HG02943 (cell line): ENCODE results near the gene BCAR1.
"Not testable (repeated sequence)": the region's sequence is repeated elsewhere in the genome, so short reads cannot be mapped to it uniquely, and the experiment has no call there.

Experiments
- ATAC-seq: cut with Tn5 transposase; IDR thresholded peaks from one replicate; pipeline ENCODE4 v1.9.1; 2021; ENCODE audit warnings: mild to moderate bottlenecking, low read depth, moderate library complexity; ENCODE audit not compliant: unreplicated experiment

Gene BCAR1

GRCh38 chr16:75272629-75273028 is 21.2 kb upstream of the BCAR1 start:
- ATAC-seq: not testable (repeated sequence)

GRCh38 chr16:75272097-75272551 is 20.7 kb upstream of the BCAR1 start:
- no peak for ATAC-seq

GRCh38 chr16:75271441-75272096 is 20.1 kb upstream of the BCAR1 start:
- ATAC-seq: no peak

- ATAC-seq: not testable (repeated sequence)
Observed at GRCh38 chr16:75269358-75269757, 17.9 kb upstream of the BCAR1 start.

GRCh38 chr16:75267631-75268264 is 16.3 kb upstream of the BCAR1 start:
- no peak for ATAC-seq

GRCh38 chr16:75266738-75267630 is 15.6 kb upstream of the BCAR1 start:
- ATAC-seq: no peak

- ATAC-seq: peak; percentile 64
Observed at GRCh38 chr16:75265911-75266701, 14.7 kb upstream of the BCAR1 start.

- ATAC-seq: peak; percentile 19
Observed at GRCh38 chr16:75264999-75265910, 13.8 kb upstream of the BCAR1 start.

- ATAC-seq: no peak
Observed at GRCh38 chr16:75264457-75264998, 13.1 kb upstream of the BCAR1 start.

- ATAC-seq: no peak
Observed at GRCh38 chr16:75263963-75264445, 12.6 kb upstream of the BCAR1 start.

- ATAC-seq: no peak
Observed at GRCh38 chr16:75263291-75263962, 12.0 kb upstream of the BCAR1 start.

GRCh38 chr16:75262800-75263127 is 11.3 kb upstream of the BCAR1 start:
- no peak for ATAC-seq

- ATAC-seq: no peak
Observed at GRCh38 chr16:75262104-75262799, 10.8 kb upstream of the BCAR1 start.

GRCh38 chr16:75261590-75262078 is 10.2 kb upstream of the BCAR1 start:
- no peak for ATAC-seq

GRCh38 chr16:75260851-75261589 is 9.6 kb upstream of the BCAR1 start:
- no peak for ATAC-seq

- ATAC-seq: no peak
Observed at GRCh38 chr16:75258807-75259141, 7.3 kb upstream of the BCAR1 start.
